Epithelial cell of prostate (primary cell): ENCODE data around the gene CSNK1G3.

Experiments used
- DNase-seq: peaks from one replicate; pipeline ENCODE4 v3.0.0-alpha.2; 2011; ENCODE audit warnings: low read depth, low spot score
- H3K27ac ChIP-seq: fragments of 450-650 bp; 2 replicates; pipeline ENCODE4 v1.5.1; 2017; ENCODE audit warnings: mild to moderate bottlenecking

The CSNK1G3 gene

DNA sequence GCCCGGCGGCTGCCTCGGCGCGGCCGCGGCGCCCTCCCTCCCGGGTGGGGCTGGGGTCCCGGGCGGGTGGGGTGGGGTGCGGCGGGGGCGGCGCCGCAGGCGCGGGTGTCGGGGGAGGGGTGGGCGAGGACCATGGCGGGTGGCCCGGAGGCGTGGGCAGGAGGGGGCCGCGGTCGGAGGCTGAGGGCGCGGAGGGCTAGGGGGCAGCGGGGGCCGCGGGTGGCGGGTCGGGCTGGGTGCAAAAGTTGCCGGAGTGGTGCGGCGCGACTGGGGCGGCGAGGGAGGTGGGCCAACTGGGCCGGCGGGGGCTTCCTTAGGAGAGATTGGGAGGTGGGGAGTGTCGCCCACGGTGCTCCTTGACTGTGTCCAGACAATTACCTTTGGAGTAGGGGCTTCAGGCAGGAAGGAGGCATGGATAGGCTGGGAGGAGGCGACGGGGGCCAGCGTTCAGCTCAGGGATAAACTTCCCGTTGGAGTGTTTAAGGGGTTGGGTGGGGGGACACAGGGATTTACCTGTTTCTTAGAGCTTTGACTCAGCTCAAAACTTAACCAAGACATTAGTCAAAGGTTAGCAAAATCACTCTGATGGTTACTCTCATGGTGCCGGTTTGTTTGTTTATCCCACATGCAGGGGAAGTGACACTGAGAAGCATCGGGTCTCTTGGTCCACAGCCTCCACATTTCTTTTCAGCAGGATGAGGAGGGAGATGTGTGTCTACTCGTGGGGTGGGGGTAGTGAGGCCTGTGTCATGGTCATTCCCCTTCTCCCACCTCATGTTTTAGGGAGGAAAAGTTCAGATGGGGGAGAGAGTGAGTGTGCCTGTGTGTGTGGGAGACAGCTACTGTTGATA, 859 bp downstream of the CSNK1G3 start:
- no peak for DNase-seq
- peak overlapping the region; percentile 83 for H3K27ac ChIP-seq

DNA sequence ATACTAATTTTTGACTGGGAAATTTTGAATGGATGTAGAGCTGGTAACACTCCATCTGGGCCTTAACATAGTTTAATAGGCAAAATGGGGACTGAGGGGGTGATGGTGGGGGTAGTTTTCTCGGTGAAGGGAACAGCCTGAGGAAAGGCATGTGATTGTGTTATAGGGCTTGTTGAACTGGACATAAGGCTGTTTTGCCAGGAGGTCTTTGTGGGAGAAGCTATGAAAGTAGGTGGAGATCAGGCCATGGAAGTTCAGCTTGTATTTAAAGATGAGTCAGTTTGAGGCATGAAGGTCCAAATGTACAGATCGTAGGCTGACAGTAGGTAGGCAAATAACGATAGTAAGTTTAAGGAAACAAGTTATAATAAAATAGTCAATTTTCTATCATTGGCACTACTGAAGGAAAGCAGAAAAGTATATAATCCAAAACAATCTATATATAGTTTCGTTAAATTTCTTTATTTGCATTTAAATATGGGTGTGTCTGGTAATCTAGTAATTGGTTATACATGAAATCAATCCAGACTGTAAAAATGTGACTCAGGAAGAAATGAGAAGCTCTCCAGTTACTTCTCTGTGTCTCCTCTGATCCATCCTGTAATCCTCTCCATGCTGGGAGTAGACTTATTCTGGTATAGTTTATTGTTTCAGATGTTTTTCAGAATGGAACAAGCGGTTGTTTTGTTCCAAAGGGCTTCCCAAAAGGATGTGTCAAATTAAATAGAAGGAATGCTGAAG, 2.8 kb downstream of the CSNK1G3 start:
- H3K27ac ChIP-seq, result no peak overlapping the region
- DNase-seq, result no peak

DNA sequence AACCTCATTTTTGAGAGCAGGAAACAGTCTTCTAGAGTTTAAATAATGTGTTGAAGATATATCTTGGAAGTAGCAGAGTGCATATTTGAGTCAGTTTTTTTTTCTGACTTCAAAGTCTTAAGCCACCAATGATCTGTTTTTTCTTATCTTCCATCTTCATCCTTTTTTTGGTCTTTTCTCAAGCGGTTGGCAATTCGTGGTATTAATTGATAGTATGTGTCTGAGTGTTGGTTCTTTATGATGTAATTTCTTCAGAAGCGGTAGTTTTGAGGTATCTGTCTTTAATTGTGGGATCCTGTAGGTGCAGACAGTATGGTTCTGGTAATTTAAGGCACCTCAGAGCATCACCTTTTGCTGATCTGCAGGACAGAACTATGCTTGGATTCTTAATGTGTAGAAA, 3.9 kb downstream of the CSNK1G3 start:
- DNase-seq, result no peak
- H3K27ac ChIP-seq, result no peak overlapping the region

DNA sequence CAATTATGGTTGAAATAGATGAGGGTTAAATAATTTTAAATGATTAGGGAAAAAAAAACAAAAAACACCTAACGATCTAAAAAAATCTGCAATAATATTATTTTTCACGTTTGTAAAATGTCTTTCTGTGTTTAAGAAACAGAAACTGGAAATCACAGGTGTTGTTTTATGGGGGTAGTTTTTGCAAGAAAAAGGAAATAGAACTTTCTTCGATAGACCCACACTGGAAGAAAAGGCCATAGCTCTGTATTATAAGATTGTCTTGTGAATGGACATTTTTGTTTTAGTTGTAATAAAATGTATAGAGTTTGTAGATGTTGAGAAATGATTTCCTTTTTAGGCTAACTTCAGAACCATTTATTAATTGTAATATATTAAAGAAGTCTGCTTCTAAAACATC, 5.5 kb downstream of the CSNK1G3 start:
- DNase-seq, result no peak
- H3K27ac ChIP-seq, result no peak overlapping the region

DNA sequence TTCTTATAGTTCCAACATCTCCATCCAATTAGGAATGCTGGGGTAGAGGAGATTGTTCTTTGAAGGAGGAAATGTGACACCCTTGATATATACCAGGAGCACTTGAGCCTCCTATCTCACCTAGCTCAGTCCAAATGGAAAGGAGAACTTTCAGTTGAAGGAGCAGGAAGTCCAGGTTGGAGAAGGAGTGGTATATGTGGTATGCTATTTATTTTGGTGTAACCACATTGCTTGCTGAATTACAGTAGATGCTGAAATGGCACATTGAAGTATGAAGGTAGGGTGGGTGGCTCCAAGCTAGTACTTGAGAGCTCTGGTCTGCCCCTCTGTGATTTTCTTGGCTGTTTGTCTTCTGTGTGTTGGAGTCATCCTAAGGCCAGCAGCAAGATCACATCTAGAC, 6.1 kb downstream of the CSNK1G3 start:
- H3K27ac ChIP-seq, result no peak overlapping the region
- no peak for DNase-seq

DNA sequence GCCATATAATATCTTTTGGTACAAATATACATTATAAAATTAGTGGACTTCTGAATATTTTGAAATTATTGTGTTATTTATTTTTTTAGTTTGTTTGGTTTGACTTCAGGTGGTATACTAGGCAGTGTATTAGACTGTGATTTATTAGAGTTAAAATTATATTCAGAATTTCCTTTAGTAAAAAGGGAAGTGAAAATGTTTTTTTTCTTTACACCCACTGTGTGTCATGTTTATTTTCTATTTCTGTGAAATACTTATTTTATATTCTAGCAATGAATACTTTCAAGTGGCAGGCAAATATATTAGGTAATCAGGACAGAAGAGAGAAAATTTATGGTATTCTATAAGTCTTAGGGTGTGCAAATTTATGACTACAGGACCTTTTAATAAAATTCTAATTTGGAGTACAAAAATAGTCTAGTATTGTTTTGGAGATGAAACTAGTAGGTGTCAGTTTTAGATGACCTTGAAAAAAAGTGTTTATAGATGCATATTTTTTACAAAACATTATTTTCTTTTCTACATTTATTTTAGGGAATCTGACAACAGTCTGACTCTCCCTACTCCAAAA, 8.8 kb downstream of the CSNK1G3 start:
- no peak overlapping the region for H3K27ac ChIP-seq
- DNase-seq, result no peak

DNA sequence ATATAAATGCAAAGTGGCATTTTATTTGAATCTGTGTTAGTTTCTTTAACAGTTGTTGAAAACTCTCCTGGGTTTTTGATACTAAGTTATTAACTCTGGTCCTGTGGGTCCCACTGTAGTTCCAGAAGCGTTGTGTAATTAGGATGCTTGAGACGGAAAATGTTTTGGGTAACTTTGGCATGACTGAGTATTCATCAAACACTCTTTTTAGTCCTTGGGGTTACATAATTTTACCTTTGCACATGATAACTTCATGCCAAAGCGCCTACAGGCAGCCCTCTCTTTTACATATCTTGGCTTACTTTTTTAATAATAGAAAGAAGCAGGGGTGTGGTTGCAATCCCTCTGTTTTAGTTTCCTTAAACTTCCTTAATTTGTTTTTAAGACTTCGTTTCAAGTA, 12.2 kb downstream of the CSNK1G3 start:
- H3K27ac ChIP-seq, result no peak overlapping the region

DNA sequence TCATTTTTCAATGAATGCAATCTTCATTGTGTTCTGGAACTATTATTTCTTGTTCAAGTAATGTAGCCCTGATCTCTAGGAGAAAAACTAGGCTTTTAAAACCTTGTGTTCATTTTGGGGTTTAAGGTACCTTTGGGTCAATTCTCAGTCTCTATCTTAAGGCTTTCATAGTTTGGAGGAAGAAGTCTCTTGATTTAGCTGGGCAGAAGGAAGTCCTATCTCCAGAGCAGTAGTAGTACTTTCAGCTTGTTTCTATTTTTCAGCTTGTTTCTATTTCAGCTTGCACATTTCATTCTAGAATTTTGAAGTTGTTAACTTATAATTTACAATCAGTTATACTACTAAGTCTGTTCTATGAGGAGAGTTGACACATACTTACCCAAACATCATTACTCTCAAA, 15.2 kb downstream of the CSNK1G3 start:
- H3K27ac ChIP-seq, result no peak overlapping the region
- DNase-seq, result no peak

More for the DNA sequence above, 12.2 kb downstream of the CSNK1G3 start:
- DNase-seq, result no peak

DNA sequence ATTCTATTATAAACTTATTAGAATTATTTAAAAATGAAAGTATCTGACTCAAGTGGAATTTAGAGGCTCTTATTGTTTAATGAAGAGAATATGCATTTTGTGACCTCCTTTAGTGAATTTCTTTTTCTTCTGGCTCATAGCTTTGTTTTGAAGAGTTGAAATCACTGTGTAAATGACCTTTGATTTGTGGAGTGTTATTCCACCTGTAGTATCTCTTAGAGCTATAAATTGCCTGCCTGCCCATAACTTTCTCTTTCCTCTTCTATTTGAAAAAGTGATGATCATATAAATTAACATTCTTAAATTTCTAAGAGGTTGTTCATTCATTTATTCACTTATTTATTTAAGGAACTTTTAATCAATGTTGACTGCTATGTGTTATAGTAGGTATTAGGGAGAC, 16.1 kb downstream of the CSNK1G3 start:
- DNase-seq, result no peak
- H3K27ac ChIP-seq, result no peak overlapping the region

DNA sequence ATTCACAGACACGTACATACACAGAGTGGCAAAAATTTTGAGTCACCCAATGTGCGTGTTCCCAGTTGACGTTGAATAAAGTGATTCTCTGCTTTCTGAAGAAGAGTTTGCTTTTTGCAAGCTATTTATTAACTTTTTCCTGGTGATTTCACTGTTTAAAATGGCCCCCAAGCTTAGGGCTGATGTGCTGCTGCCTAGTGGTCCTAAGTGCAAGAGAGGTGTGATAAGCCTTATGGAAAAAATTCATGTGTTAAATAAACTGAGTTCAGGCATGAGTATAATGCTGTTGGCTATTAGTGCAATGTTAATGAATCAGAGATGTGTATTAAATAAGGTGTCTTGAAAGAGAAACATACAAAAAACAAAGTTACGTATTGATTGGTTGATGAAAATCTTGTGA, 16.9 kb downstream of the CSNK1G3 start:
- H3K27ac ChIP-seq, result no peak overlapping the region
- no peak for DNase-seq

DNA sequence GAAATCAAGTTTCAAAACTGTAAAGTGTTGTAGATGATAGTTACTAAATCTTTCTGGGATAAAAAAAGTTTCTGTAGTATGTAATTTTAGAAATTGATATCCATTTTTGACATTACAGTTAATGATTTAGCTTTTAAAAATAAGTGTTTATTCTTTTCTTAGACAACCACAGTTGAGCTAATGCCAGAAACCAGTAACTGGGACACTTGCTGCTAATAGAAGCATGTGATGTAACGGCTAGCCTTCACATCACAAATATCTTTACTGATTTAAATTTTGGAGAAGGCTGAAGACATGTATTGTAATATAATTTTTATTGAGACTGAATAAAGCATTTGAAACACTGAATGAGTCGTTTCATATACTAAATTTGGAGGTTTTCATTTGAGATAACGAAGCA, 18.8 kb downstream of the CSNK1G3 start:
- H3K27ac ChIP-seq, result no peak overlapping the region
- DNase-seq, result no peak

DNA sequence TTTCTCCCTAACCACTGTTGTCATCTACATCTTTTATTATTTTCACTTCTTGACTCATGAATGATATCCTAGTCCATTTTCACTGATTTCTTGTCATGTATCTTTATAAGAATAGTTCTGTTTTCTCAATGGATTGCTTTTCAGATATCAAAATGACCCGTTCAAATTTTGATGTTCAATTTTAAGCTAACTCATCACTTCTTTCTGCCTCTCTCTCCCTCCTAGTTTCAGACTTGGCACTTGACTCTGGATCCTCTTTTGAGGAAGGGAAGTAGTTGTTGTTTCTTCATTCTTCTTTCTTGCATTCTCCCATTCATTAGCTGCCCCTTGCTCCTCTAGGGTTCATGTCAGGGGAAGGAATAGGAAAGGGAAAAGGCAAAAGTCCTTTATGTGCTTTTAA, 23.7 kb downstream of the CSNK1G3 start:
- DNase-seq, result no peak
- no peak overlapping the region for H3K27ac ChIP-seq

DNA sequence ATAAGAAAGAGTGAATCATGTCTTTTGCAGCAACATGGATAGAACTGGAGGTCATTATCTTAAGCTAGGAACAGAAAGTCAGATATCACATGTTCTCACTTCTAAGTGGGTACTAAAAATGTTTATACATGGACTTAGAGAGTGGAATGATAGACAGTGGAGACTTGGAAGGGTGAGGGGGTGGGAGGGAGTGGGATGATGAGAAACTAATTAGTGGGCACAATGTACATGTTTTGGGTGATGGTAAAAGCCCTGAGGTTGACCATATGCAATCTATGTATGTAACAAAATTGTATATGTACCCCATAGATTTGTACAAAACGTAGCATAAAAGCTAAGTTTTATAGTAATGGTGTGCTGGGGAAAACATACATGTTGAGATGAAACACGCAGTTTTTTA, 25.3 kb downstream of the CSNK1G3 start:
- no peak for DNase-seq
- no peak overlapping the region for H3K27ac ChIP-seq

DNA sequence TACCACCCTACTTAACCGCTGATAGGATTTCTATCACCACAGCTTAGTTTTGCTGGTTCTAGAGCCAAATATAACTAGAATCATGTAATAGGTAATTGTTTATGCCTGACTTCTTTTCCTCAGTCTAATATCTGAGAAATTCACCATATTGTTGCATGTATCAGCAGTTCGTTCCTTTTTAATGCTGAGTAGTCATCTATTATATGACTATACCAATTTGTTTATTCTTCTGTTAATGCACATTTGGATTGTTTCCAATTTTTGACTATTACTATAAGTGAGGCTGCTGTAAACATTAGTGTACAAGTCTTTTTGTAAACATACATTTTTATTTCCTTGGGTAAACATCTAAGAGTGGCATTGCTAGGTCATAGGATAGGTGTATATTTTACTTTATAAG, 25.9 kb downstream of the CSNK1G3 start:
- no peak for DNase-seq
- H3K27ac ChIP-seq, result no peak overlapping the region

DNA sequence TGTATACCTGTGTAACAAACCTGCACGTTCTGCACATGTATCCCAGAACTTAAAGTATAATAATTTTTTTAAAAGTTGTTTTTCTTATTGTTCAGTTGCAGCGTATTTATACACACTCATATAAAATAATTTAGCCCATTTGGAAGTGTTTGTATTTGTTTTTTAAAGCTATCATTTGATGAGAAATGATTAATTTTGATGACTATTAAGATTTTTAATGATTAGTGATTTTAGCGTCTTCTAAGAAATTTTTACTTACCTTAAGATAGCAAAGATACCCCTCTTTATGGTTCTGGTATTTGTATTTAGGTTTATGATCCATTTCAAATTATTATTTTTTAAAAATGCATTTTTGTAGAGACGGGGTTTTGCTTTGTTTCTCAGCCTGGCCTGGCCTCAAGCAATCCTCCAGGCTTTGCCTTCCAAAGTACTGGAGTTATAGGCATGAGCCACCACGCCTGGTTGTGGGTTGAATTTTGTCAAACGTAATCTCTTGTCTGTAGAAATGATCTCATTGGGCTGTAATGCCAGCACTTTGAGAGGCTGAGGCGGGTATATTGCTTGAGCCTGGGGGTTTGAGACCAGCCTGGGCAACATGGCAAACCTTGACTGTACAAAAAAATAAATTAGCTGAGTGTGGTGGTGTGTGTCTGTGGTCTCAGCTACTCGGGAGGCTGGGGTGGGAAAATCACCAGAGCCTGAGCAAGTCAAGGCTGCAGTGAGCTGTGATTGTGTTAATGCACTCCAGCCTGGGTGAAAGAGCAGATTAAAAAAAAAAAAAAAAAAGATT, 26.9 kb downstream of the CSNK1G3 start:
- H3K27ac ChIP-seq, result no peak overlapping the region
- DNase-seq, result no peak

DNA sequence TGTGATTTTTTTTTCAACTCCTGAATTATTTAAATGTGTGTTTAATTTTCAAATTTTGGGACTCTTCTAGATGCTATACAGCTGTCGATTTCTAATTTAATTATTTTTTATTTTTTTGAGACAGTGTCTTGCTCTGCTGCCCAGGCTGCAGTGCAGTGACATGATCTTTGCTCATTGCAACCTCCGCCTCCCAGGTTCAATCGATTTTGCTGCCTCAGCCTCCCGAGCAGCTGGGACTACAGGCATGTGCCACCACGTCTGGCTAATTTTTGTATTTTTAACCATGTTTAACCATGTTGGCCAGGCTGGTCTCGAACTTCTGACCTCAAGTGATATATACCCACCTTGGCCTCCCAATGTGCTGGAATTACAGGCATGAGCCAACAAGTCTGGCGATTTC, 28.6 kb downstream of the CSNK1G3 start:
- no peak overlapping the region for H3K27ac ChIP-seq
- no peak for DNase-seq

DNA sequence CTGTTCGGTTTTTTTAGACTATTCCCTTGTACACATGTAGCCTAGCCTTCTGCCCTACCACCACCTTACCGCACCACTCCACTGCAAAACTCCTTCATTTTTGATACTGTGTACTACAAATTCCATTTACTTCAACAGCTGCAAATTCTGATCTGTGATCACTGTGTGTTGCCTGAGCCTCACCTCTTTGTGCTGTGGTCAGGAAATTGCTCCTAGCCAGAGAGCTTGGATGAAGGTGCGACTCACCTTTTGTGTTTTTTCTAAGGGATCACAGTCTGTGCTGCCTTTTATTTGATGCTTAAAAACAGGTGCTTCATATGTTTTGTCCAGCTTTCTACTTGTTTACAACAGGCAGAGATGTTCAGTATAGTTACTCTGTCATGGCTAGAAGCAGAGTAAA, 31.5 kb downstream of the CSNK1G3 start:
- H3K27ac ChIP-seq, result no peak overlapping the region
- DNase-seq, result no peak

DNA sequence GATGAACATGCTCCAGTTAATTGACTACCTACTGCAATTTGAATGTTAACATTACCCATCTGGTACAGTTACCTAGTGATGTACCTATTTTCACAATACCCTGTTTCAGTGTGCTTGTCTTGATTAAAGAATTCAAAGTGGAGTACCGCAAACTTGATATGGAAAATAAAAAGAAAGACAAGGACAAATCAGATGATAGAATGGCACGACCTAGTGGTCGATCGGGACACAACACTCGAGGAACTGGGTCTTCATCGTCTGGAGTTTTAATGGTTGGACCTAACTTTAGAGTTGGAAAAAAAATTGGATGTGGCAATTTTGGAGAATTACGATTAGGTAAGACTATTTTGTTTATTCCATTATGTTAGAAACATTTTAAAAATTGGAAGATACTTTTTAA, 33.5 kb downstream of the CSNK1G3 start:
- DNase-seq, result no peak
- no peak overlapping the region for H3K27ac ChIP-seq

DNA sequence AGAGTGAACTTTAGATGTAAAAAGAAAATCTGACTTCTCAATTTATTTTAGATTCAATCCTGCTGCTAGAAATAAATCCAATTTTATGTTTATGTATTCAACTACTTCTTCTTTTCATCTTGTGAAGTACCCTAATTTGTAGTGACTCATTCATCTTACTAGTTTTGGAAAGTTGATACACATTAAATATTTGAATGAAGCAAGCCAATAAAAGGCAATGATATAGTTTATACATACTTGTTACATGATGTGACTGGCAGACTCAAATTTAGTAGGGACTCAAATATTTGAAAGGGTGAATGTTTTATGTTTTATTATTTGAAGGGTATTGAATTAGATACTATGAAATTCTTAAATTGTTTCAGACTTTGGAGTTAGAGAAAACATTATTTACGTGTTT, 34.7 kb downstream of the CSNK1G3 start:
- no peak for DNase-seq
- H3K27ac ChIP-seq, result no peak overlapping the region

DNA sequence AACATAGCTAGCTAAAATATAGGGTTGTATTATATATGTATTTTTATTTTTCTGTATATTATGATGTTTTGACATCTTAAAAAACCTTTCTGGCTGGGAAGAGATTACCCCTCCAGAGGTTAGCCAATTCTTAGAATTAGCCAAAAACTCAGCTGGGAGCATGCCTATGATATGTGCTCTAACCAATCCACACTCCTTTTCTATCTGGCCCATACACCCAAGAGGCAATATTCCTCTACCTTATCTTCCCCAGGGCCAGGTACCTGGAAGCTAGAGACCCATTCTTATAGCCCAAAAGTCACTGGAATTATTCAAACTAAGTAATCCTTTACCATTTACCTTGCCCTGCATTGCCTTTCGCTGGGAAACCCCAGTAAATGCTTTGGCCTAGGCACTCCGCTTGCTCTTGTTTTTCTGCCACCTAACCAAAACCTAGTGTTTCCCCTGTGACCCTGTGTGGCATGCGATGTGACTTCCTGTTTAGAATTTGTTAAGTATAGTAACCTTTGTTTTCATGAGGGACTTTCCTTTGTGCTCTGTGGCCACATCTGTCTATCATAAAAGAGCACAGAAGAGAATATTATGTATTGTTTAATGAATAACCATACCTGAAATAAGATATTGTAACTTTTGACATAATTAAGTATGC, 37.4 kb downstream of the CSNK1G3 start:
- DNase-seq, result no peak
- H3K27ac ChIP-seq, result no peak overlapping the region
